MCF 10A (cell line): ENCODE results near the gene MAPKAP1. TPM values are rescaled to one million over a fixed set of nuclear protein-coding genes. Genes with fewer than 3 reads are reported as not detected.

Experiments used
- BruUV-seq: library from RNA; stranded (reverse); fragments of 400-500 nt; replicated peaks from 2 replicates; lab custom pipeline; 2021; lab: Mats Ljungman, UMichigan
- CTCF ChIA-PET: fragments of 300-600 bp; sonication (Branson Sonifier 250); formaldehyde crosslinking; extraction: SDS; loops from one replicate; lab custom pipeline; 2021; ENCODE audit warnings: antibody characterized with exemption, inconsistent platforms; lab: Yijun Ruan, JAX
- POLR2A ChIA-PET: fragments of 300-600, 350-650 bp; sonication (Branson Sonifier 250); formaldehyde crosslinking; extraction: SDS; loops from one replicate; lab custom pipeline; 2020; ENCODE audit warnings: antibody characterized with exemption, inconsistent platforms; lab: Yijun Ruan, JAX
- DNase-seq: peaks from one replicate; pipeline ENCODE4 v3.0.0-alpha.2; 2018; ENCODE audit not compliant: unreplicated experiment
- H3K27ac Mint-ChIP-seq: one replicate; pipeline ENCODE4 v1.8.0; 2022; ENCODE audit warnings: mild to moderate bottlenecking, low read depth, mixed read lengths; ENCODE audit not compliant: unreplicated experiment
- H3K27me3 Mint-ChIP-seq: one replicate; pipeline ENCODE4 v1.8.0; 2022; ENCODE audit warnings: mixed read lengths; ENCODE audit not compliant: insufficient read depth, unreplicated experiment
- H3K36me3 Mint-ChIP-seq: one replicate; pipeline ENCODE4 v1.8.0; 2022; ENCODE audit warnings: mild to moderate bottlenecking, moderate library complexity, mixed read lengths; ENCODE audit not compliant: insufficient read depth, unreplicated experiment
- H3K4me1 Mint-ChIP-seq: one replicate; pipeline ENCODE4 v1.8.0; 2022; ENCODE audit warnings: mixed read lengths; ENCODE audit not compliant: insufficient read depth, unreplicated experiment
- H3K4me3 Mint-ChIP-seq: one replicate; pipeline ENCODE4 v1.8.0; 2022; ENCODE audit warnings: mild to moderate bottlenecking, moderate library complexity, mixed read lengths; ENCODE audit not compliant: unreplicated experiment
- H3K9me3 Mint-ChIP-seq: one replicate; pipeline ENCODE4 v1.8.0; 2022; ENCODE audit warnings: mixed read lengths; ENCODE audit not compliant: unreplicated experiment
- intact Hi-C: fragments of 100-400 bp; cut with micrococcal nuclease; formaldehyde crosslinking; loops from 2 replicates; pipeline ENCODE4 v1.14.1; 2022
- total RNA-seq: library from RNA; stranded (reverse); gene quantifications from 2 replicates; pipeline ENCODE4 v1.2.3, GENCODE V29; 2022
- TF ChIP-seq, protein P1 (sequence below): fragments of 200-600 bp; IDR thresholded peaks from one replicate; pipeline ENCODE4 v1.8.0; 2022; ENCODE audit warnings: antibody characterized with exemption, mild to moderate bottlenecking; ENCODE audit not compliant: unreplicated experiment

Gene MAPKAP1
- total RNA-seq, 1 experiment from 2014 or later: 74.9 TPM

DNA sequence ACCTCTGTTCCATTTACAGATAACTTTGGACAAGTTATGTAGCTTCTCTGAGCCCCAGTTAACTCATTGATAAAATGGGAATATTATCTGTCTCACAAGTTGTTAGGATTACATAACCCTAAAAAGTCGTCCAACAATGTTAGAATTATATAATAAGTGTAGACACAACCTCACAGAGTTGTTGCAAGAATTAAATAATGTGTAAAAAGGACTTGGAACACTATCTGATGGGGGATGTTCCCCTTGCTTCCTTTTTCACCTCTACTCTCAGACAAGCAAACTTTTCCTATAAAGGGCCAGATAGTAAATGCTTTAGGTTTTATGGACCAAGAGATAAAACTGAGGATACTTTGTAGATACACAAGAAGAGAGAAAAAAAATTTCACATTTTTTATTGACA lies 251.9 kb downstream of the MAPKAP1 start:
- Mint-ChIP-seq H3K4me3 (no peak overlapping the region), H3K27ac (no peak overlapping the region), H3K27me3 (no peaks in the 10 kb centered on the region), H3K4me1 (no peaks in the 10 kb centered on the region), H3K9me3 (peaks cover 11% of the 10 kb centered on the region), H3K36me3 (peaks cover 35% of the 10 kb centered on the region)
- CTCF ChIA-PET: no interaction called here
- no peak for DNase-seq
- TF ChIP-seq, protein P1, sequence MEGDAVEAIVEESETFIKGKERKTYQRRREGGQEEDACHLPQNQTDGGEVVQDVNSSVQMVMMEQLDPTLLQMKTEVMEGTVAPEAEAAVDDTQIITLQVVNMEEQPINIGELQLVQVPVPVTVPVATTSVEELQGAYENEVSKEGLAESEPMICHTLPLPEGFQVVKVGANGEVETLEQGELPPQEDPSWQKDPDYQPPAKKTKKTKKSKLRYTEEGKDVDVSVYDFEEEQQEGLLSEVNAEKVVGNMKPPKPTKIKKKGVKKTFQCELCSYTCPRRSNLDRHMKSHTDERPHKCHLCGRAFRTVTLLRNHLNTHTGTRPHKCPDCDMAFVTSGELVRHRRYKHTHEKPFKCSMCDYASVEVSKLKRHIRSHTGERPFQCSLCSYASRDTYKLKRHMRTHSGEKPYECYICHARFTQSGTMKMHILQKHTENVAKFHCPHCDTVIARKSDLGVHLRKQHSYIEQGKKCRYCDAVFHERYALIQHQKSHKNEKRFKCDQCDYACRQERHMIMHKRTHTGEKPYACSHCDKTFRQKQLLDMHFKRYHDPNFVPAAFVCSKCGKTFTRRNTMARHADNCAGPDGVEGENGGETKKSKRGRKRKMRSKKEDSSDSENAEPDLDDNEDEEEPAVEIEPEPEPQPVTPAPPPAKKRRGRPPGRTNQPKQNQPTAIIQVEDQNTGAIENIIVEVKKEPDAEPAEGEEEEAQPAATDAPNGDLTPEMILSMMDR: no peak
- POLR2A ChIA-PET: no interaction called here
- BruUV-seq: no TSS peak
- intact Hi-C loops: no loop called here

DNA sequence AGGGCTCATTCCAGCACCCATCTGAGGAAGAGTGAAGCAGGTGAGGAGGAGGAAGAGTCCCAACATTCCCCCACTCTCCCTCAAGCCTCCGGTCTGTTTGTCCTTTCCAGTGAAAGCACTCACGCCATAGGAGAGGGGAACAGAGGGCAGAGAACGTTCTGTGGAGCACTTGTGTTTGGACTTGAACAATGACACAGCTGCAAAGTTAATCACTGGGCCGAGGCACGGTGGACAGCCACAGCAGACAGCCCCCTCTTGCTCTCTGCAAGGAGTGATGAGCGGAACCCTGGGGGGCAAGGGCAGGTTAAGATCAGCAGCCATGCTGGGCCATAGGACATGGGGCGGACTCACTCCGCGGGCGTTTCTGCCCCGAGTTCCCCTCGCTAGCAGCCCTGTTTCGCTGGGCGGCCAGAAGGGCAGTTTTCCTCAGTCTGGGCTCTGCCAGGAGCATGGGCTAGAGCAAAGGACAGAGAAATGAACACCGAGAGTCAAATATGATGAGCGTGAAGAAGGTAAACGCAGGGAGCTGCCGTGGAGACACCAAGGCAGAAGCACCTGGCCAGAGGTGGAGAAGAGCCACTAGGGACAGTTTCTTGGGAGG lies 259.7 kb downstream of the MAPKAP1 start:
- POLR2A ChIA-PET: no interaction called here
- TF ChIP-seq, protein P1: no peak
- intact Hi-C loops: no loop called here

DNA sequence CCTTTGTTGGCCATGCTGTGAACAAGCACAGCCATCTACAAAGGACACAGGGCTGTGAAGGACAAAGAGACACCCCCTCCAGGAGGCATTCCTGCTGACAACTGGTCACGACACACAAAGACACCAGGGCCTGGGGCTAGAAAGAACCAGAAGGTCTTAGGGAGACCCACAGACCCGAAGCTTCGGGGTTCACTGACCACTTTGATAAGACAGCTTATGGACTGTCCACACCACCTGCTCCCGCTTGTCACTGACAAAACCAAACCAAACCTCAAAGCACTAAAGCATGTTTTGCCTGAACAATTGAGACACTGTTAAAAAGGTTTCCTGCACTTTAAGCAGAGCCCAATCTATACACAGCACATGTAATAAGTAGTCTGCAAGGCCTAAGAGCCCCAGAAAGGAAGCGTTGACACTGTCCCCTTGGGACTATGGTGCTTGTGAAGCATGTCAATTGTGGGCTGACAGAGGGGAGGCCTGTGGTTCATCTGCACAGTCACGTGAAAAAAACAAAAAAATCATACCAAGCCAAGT lies 260.4 kb downstream of the MAPKAP1 start:
- Mint-ChIP-seq H3K36me3 (peaks cover 26% of the 10 kb centered on the region), H3K9me3 (no peaks in the 10 kb centered on the region), H3K4me3 (no peak overlapping the region), H3K27me3 (no peaks in the 10 kb centered on the region), H3K27ac (no peak overlapping the region), H3K4me1 (no peaks in the 10 kb centered on the region)
- CTCF ChIA-PET: no interaction called here
- DNase-seq: no peak
- intact Hi-C loops: no loop called here
- TF ChIP-seq, protein P1: no peak
- POLR2A ChIA-PET: no interaction called here
- no TSS peak for BruUV-seq

More for the DNA sequence above, 259.7 kb downstream of the MAPKAP1 start:
- Mint-ChIP-seq H3K36me3 (peaks cover 26% of the 10 kb centered on the region), H3K27me3 (no peaks in the 10 kb centered on the region), H3K27ac (no peak overlapping the region), H3K9me3 (no peaks in the 10 kb centered on the region), H3K4me1 (no peaks in the 10 kb centered on the region), H3K4me3 (no peak overlapping the region)
- DNase-seq: no peak
- CTCF ChIA-PET: no interaction called here
- no TSS peak for BruUV-seq

DNA sequence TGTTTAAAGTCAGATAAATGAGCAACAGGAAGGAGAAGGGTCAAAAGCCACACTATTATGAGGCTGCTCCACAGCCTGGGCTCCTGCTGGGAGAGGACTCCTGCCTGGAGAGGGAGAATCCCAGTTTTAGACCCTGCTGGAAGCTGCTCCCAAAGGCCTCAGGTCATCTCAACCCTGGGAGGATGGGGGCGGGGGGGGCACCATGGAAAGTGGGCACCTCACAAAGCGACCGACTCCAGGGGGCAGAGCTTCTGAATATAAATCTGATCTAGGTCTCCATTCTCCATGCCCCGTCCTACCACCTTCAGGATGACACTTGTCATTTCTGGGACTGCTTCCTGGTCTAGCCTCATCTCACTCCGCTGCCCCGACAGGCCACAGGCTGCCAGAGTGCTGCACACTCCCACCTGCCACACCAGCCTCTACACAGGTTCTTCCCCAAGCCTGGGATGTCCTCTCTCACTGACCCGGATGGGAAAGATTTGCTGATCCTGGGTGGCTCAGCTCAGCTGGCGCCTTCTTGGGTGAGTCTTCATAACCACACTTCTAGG lies 262.0 kb downstream of the MAPKAP1 start:
- no TSS peak for BruUV-seq
- no peaks in the 10 kb centered on the region for H3K4me1 Mint-ChIP-seq
- CTCF ChIA-PET: no interaction called here
- TF ChIP-seq, protein P1: no peak
- no peak for DNase-seq
- H3K27ac Mint-ChIP-seq: no peak overlapping the region
- POLR2A ChIA-PET: interaction anchor here (0.6 kb wide), 1 partner anchor 923 kb away, joined by 4 read pairs; no protein-coding TSS in a partner anchor
- peaks cover 30% of the 10 kb centered on the region for H3K36me3 Mint-ChIP-seq
- no peaks in the 10 kb centered on the region for H3K9me3 Mint-ChIP-seq
- H3K27me3 Mint-ChIP-seq: no peaks in the 10 kb centered on the region
- intact Hi-C loops: no loop called here
- H3K4me3 Mint-ChIP-seq: no peak overlapping the region
